ENCODE measurements around the gene PYCARD.

PYCARD gene

DNA sequence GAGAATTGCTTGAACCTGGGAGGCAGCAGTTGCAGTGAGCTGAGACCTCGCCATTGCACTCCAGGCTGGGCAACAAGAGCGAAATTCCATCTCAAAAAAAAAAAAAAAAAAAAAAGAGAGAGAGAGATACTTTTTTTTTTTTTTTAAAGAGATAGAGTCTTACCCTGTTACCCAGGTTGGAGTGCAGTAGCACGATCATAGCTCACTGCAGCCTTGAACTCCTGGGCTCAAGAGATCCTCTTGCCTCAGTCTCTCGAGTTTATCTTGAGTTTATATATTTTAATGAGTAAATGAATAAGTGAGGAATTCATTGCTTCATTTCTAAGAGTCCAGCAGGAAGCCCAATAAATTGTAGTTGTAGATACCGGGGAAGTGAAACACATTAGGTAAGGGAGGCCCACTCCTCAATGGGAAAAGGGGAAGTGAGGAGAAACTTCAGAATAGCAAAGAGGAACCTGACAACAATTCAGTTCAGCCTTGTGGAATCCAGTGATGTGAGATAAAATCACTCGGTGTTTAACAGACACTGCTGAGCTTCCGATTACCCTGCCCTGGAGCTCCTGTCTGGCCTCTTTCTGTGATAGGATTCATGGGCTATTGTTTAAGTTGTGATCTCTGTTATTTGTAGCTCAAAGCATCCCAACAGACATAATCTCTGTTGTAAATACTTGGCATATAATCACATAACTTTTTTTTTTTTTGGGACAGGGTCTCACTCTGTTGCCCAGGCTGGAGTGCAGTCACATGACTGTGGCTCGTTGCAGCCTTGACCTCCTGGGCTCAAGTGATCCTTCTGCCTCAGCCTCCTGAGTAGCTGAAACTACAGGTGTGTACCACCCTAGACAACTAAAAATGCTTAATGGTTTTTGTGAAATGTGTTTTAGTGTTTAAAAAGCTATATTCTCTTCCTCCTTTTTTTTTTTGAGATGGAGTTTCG lies 41.4 kb upstream of the PYCARD start:
- intact Hi-C loops (cut with DNase I; ENCODE audit: low total_unique reads) = no loop called here
- H3K27me3 ChIP-seq = peaks cover 0 to 17% of the 10 kb centered on the region in 2 donors
- no peaks in the 10 kb centered on the region for H3K36me3 ChIP-seq
- H3K9me3 ChIP-seq = no peaks in the 10 kb centered on the region
- no peak for DNase-seq
- H3K4me3 ChIP-seq = no peak overlapping the region
- no peak overlapping the region for H3K27ac ChIP-seq
- no peak for TF ChIP-seq CTCF (IDR thresholded peaks at IDR 0.05)
- no peaks in the 10 kb centered on the region for H3K4me1 ChIP-seq

DNA sequence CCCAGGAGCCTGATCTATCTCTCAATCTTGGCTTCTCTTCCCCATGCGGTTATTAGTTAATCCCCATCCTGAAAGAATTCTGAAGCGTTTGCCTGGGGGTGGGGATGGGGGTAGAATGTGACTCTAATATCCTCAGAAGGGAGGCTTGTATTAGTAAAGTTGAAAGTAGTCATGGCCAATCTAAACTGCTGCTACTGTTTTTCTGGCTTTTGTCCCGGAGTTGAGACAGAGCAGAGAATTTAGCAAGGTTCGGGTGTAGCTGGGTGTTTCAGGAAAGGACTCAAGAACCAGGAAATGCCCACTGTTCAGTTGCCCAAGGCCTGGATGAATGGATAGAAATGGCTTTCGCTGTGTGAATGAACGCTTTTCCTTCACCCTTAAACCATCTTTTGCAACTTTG lies 39.6 kb upstream of the PYCARD start:
- Histone ChIP-seq H3K4me1 (no peaks in the 10 kb centered on the region), H3K27me3 (peaks cover 0 to 21% of the 10 kb centered on the region in 2 donors), H3K4me3 (no peak overlapping the region), H3K9me3 (no peaks in the 10 kb centered on the region), H3K36me3 (no peaks in the 10 kb centered on the region), H3K27ac (no peak overlapping the region)
- no peak for DNase-seq
- intact Hi-C loops (cut with DNase I; ENCODE audit: low total_unique reads) = no loop called here
- TF ChIP-seq CTCF (IDR thresholded peaks at IDR 0.05) = no peak

- peaks cover 0 to 8% of the 10 kb centered on the region in 2 donors for H3K27me3 ChIP-seq
- TF ChIP-seq CTCF (IDR thresholded peaks at IDR 0.05) = no peak
- no peaks in the 10 kb centered on the region for H3K4me1 ChIP-seq
- H3K27ac ChIP-seq = no peak overlapping the region
- H3K4me3 ChIP-seq = no peak overlapping the region
- H3K9me3 ChIP-seq = peaks cover 0 to 9% (median 0%) of the 10 kb centered on the region in 3 donors
- intact Hi-C loops (cut with DNase I; ENCODE audit: low total_unique reads) = no loop called here
- no peaks in the 10 kb centered on the region for H3K36me3 ChIP-seq
- DNase-seq = no peak
Measured at GRCh38 chr16:31238041-31238440, 35.5 kb upstream of the PYCARD start.

DNA sequence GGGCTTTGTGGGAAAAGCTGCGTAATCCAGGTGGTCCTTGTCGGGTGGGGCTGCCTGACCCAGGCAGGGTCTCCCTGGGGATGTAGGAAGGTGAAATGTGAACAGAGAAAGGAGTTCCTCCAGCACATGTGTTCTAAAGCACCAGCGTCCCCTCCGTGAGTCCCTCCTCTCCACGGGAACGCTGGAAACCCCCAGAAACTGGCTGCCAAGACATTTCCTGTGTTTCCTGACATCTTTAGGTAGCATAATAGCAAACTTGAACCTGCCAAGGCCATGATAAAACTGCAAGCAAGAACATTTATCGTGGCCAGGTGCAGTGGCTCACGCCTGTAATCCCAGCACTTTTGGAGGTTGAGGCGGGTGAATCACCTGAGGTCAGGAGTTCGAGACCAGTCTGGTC lies 26.9 kb upstream of the PYCARD start:
- no peaks in the 10 kb centered on the region for H3K36me3 ChIP-seq
- no peak for DNase-seq
- intact Hi-C loops (cut with DNase I; ENCODE audit: low total_unique reads) = no loop called here
- H3K9me3 ChIP-seq = no peaks in the 10 kb centered on the region
- TF ChIP-seq CTCF (IDR thresholded peaks at IDR 0.05) = no peak
- no peaks in the 10 kb centered on the region for H3K4me1 ChIP-seq
- H3K27me3 ChIP-seq = no peaks in the 10 kb centered on the region
- H3K4me3 ChIP-seq = no peak overlapping the region
- no peak overlapping the region for H3K27ac ChIP-seq

DNA sequence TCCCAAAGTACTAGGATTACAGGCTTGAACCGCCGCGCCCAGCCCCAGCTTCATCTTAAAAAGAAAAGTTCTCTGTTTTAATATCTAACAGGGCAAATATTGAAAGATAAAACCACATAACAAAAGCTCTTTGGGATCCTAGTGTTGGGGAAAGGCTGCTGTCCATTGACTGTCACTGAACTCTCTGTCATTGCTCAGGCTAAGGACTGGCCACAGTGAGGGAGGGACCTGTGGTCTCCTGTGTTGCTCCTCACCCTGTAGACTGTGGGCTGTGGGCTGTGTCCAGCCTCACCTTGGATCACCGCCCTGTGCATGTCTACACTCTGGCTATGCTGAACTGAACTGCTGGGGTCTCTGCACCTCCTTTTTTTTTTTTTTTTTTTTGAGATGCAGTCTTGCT lies 25.6 kb upstream of the PYCARD start:
- Histone ChIP-seq H3K4me3 (no peak overlapping the region), H3K27me3 (peaks cover 0 to 1% of the 10 kb centered on the region in 2 donors), H3K4me1 (no peaks in the 10 kb centered on the region), H3K9me3 (no peaks in the 10 kb centered on the region), H3K27ac (no peak overlapping the region), H3K36me3 (no peaks in the 10 kb centered on the region)
- intact Hi-C loops (cut with DNase I; ENCODE audit: low total_unique reads) = no loop called here
- no peak for DNase-seq
- no peak for TF ChIP-seq CTCF (IDR thresholded peaks at IDR 0.05)
